IMR-90 (cell line): ENCODE data around the gene ANTXRL.

Source experiments
- BHLHE40 ChIP-seq: fragments of 150-350 bp; IDR thresholded peaks from 2 replicates; pipeline ENCODE4 v1.6.1; 2016; ENCODE audit warnings: mild to moderate bottlenecking, low read depth, low read length
- CEBPB ChIP-seq: IDR thresholded peaks from 2 replicates; pipeline ENCODE4 v1.6.1; 2012; ENCODE audit warnings: low read depth, low read length, improper control_type of control experiment
- CHD1 ChIP-seq: IDR thresholded peaks from 2 replicates; pipeline ENCODE4 v1.6.1; 2012; ENCODE audit warnings: low read depth, low read length, improper control_type of control experiment
- CTCF ChIP-seq: conservative IDR thresholded peaks from 2 replicates; pipeline ENCODE4 v1.5.1; 2012; ENCODE audit warnings: mild to moderate bottlenecking, low read depth, low read length, improper control_type of control experiment
- FOS ChIP-seq: fragments of 150-350 bp; IDR thresholded peaks from 2 replicates; pipeline ENCODE4 v1.6.1; 2016; ENCODE audit warnings: low read depth, low read length
- MAFK ChIP-seq: IDR thresholded peaks from 2 replicates; pipeline ENCODE4 v1.6.1; 2012; ENCODE audit warnings: low read depth, low read length, improper control_type of control experiment
- MAZ ChIP-seq: IDR thresholded peaks from 2 replicates; pipeline ENCODE4 v1.6.1; 2012; ENCODE audit warnings: low read depth, mild to moderate bottlenecking, low read length, improper control_type of control experiment, moderate library complexity, borderline replicate concordance
- MXI1 ChIP-seq: IDR thresholded peaks from 2 replicates; pipeline ENCODE4 v1.6.1; 2012; ENCODE audit warnings: low read depth, mild to moderate bottlenecking, low read length, moderate library complexity, borderline replicate concordance
- POLR2A ChIP-seq: IDR thresholded peaks from 2 replicates; pipeline ENCODE4 v1.6.1; 2012; ENCODE audit warnings: mild to moderate bottlenecking, low read depth, low read length
- RAD21 ChIP-seq: IDR thresholded peaks from 2 replicates; pipeline ENCODE4 v1.6.1; 2012; ENCODE audit warnings: low read length, improper control_type of control experiment
- RFX5 ChIP-seq: IDR thresholded peaks from 2 replicates; pipeline ENCODE4 v1.8.0; 2012; ENCODE audit warnings: low read depth, mild to moderate bottlenecking, low read length, moderate library complexity
- SMC3 ChIP-seq: fragments of 150-350 bp; IDR thresholded peaks from 2 replicates; pipeline ENCODE4 v1.6.1; 2016; ENCODE audit warnings: low read depth, mild to moderate bottlenecking, antibody characterized with exemption, low read length, moderate library complexity
- USF2 ChIP-seq: fragments of 150-350 bp; IDR thresholded peaks from 2 replicates; pipeline ENCODE4 v1.6.1; 2017; ENCODE audit warnings: mild to moderate bottlenecking, antibody characterized with exemption, low read length, low read depth

- no peak for TF ChIP-seq POLR2A
- TF ChIP-seq CTCF = no peak
- TF ChIP-seq MAZ = no peak
- TF ChIP-seq RAD21 = no peak
- TF ChIP-seq SMC3 = no peak
- TF ChIP-seq BHLHE40 = no peak
- TF ChIP-seq CEBPB = no peak
- no peak for TF ChIP-seq MAFK
- TF ChIP-seq MXI1 = no peak
- no peak for TF ChIP-seq RFX5
- TF ChIP-seq CHD1 = no peak
- no peak for TF ChIP-seq USF2
- TF ChIP-seq FOS = no peak
These were observed 19.4 kb upstream of the ANTXRL start for GRCh38 chr10:46267132-46267985.
